HG02642 (cell line): ENCODE results near the gene NFE2L3.
"Not testable (repeated sequence)": the region's sequence is repeated elsewhere in the genome, so short reads cannot be mapped to it uniquely, and the experiment has no call there.

Source experiments
- ATAC-seq: cut with Tn5 transposase; IDR thresholded peaks from one replicate; pipeline ENCODE4 v1.9.1; 2021; ENCODE audit warnings: mild to moderate bottlenecking; ENCODE audit not compliant: unreplicated experiment, poor library complexity

The NFE2L3 gene

DNA sequence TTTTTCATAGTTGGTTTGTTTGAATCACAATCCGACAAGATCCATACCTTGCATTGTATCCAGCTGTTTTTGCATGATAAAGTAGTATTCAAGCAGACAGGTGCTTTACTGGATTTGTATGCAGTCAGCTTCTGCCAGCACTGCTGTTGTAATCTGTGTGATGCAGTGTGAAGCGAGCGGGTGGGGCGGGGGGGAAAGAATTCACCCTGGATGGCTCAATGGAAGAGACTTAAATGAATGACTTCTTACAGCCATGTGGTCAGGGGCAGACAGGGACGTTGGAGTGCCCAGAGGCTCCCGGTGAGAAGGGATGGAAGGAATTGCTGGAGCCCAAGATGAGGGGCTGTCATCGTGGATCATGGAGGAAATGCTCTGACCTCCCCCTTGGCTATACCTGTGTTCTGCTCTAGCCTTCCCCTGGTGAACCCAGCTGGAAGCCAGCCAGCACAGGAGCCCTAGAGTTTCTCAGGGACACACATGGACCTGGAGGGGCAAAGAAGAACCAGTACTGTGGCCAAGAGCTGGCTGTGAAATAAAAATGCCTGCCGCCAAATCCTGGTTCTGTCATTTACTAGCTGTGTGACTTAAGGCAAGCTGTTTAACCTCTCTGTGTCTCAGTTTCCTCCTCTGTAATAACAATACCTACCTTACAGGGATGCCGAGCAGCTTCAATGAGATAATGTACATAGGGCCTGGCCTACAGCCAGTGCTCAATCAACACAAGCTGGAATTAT lies 14.1 kb downstream of the NFE2L3 start:
- ATAC-seq = no peak

DNA sequence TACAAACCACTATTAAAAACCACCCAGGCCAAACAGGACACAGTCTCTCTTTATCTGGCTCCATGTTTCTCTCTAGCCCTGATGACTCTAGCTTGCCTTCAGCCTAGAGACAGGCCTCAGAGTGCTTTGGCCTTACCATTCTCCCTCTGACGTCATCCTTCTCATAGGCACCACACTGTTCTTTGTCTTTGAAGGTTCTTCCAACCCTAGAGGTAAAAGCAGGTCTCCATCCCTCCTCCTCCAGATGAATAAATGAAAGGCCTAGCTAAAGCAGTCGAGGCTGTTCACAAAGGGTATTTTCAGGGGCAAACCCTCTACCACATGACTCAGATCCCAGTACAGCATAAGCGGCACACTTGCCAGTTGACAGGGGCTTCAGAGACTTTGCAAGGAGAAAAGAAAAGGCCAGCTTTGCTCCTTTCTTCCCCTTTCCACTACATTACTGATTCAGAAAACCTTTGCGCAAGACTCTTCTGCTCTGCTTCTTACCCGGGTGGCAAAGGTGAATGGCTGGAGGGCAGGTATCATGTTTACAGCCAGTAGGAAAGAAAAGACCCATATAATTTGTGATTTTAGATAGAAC lies 14.8 kb downstream of the NFE2L3 start:
- peak; percentile 42 for ATAC-seq

DNA sequence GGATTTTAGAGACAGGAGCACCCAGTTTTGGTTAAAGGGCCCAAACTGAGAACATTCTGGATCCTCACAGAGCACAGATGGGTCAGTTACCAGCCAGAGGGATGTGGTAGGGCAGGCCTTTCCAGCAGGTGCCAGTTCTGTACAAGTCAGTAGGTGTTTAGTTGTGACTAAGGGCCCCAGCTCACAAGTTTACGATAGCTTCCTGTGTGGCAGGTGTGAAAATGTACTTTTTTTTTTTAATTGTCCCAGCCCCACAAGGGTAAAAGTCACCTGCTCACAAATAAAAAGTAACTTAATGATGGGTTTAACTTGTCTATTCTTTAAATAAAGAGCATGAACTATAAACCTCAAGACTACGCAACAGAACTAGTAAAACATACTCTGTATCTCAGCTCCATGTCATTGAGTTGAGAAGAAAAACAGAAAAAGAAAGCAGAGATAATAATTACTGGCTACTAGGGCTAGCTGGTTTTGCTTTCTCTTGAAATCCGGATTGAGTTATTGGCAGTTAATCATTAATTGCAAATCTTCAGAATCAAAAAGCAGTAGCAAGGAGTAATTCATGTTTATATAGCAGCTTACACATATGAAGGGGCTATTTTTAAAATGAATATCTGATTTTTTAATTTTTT lies 15.4 kb downstream of the NFE2L3 start:
- ATAC-seq = peak; percentile 79

DNA sequence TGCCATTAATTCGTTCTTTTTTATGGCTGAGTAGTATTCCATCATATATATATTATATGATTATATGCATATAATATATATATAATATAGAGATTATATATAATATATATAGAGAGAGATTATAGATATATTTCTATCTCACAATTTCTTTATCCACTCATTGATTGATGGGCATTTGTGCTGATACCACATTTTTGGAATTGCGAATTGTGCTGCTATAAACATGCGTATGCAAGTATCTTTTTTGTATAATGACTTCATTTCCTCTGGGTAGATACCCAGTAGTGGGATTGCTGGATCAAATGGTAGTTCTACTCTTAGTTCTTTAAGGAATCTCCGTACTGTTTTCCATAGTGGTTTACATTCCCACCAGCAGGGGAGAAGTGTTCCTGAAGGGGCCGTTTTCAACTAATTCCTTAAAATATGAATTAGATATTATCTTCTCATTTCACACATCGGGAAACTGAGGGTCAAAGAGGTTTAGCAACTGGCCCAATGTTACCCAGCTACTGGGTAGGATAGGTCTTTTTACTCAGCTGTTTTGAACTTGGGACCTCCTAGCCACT lies 16.5 kb downstream of the NFE2L3 start:
- ATAC-seq = no peak

DNA sequence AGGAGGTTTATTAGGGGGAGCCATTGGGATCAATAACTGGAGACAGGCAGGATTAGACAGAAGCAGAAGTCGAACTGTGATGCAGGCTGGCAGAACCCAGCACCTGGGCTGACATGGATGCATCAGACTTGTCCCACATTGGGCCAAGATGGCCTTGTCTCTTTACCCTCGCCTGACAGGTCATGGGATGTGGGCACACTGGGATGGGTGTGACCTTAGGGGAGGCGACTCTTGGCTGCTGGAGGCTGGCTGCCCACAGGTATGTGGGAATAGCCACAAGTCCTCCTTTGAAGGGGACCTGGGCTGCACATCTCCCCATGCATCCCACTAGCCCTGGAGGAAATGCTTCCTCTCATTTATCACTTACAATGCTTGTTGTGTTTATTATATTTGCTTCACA lies 17.3 kb downstream of the NFE2L3 start:
- ATAC-seq = no peak

DNA sequence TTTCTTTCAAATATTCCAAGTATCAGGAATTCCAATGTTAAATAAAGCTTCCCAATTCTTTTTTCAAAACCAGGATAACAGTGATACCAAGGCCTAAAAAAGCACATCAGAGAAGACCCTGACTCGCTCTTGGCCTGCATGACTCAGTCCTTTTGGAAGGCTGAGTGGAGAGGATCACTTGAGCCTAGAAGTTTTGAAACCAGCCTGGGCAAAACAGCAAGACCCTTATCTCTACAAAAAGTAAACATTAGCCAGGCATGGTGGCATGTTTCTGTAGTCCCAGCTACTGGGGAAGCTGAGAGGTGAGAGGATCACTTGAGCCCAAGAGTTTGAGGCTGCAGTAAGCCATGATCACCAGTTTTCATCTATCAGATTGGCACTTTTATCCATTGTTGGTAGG lies 18.7 kb downstream of the NFE2L3 start:
- no peak for ATAC-seq

DNA sequence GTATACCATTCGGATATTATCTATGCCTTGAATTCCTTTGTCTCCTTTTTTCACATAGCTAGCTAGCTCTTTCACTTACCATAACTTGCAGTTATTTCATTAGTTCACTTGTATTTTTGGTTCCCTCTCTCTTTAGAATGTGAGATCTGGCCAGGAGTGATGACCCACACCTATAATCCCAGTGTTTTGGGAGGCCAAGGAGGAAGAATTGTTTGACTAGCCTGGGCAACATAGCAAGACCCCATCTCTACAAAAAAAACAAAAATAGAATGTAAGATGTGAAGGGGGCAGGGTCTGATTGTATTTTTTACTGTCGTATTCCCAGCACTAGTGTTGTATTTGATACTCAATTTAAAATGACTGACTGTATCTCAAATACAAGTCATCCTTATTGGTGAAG lies 19.6 kb downstream of the NFE2L3 start:
- no peak for ATAC-seq

DNA sequence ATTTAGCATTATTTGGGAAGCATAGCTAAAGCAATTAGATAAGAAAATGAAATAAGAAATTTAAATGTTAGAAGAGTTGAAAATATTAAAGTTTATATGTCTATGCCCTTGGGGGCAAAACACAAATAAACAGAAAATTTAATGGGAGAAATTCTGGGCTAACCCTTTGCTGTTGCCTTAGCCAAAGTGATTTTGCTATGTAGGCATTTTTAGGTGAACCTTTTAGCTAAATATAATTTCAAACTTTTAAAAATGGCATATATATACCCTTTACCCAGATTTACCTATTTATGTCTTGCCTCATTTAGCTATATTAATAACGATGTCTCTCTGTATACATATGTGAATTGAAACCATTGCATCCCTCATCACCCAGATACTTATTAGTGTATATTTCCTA lies 20.1 kb downstream of the NFE2L3 start:
- ATAC-seq = no peak

DNA sequence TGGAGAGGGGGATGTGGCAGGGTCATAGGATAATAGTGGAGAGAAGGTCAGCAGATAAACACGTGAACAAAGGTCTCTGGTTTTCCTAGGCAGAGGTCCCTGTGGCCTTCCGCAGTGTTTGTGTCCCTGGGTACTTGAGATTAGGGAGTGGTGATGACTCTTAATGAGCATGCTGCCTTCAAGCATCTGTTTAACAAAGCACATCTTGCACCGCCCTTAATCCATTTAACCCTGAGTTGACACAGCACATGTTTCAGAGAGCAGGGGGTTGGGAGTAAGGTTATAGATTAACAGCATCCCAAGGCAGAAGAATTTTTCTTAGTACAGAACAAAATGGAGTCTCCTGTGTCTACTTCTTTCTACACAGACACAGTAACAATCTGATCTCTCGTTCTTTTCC lies 23.9 kb downstream of the NFE2L3 start:
- not testable (repeated sequence) for ATAC-seq

DNA sequence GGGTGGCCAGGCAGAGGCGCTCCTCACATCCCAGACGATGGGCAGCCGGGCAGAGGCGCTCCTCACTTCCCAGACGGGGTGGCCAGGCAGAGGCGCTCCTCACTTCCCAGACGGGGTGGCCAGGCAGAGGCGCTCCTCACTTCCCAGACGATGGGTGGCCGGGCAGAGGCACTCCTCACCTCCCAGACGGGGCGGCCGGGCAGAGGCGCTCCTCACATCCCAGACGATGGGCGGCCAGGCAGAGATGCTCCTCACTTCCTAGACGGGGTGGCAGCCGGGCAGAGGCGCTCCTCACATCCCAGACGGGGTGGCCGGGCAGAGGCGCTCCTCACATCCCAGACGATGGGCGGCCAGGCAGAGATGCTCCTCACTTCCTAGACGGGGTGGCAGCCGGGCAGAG lies 24.7 kb downstream of the NFE2L3 start:
- not testable (repeated sequence) for ATAC-seq

DNA sequence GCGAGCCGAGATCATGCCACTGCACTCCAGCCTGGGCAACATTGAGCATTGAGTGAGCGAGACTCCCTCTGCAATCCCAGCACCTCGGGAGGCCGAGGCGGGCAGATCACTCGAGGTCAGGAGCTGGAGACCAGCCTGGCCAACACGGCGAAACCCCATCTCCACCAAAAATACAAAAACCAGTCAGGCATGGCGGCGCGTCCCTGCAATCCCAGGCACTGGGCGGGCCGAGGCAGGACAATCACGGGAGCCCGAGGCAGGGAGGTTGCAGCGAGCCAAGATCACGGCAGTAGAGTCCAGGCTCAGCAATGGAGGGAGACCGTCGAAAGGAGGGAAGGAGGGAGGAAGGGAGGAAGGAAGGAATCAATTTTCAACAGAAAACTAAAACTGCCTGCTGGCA lies 25.3 kb downstream of the NFE2L3 start:
- ATAC-seq = not testable (repeated sequence)

DNA sequence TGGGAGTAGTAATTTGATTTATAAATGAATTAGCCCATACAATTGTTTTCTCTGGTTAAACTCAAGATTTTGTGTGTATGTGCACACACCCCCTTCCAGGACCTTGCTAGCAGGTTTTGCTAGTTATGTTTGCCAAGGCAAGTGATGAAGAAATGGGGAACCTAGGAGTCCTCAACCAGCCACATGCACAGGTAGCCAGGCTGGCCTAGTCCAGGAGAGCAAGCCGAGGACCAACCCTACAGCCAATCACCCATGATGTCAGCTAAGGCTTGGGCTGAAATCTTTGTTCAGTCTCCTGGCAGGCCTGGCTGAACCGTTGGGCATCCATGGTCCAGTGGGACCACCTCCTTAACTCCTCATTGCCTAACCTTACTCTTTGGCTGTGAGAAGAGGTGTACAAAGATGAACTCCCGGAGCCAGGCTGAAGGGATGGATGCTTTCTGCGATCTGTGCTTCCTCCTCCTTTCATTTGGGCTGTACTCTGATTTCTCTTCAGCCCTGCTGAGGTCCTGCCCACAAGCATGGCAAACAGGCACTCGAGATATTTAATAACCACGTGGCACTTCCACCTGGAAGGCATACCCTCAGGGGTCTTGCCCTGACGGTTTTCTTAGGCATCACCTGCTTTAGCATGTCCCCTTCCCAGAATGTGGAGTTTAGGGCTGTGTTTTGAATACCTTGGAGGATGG lies 26.4 kb downstream of the NFE2L3 start:
- ATAC-seq = no peak

DNA sequence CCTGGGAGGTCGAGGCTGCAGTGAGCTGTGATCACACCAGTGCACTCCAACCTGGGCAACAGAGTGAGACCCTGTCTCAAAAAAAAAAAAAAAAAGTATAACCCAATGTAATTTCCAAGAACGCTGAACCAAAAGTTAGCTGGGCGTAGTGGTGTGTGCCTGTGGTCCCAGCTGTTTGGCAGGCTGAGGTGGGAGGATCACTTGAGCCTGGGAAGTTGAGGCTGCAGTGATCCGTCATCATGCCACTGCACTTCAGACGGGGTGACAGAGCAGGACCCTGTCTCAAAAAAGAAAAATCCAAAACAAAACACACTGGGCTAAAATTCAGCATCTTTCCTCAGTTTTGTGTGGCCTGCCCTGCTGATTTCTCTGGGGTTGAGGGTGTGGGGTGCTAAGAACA lies 27.4 kb downstream of the NFE2L3 start:
- ATAC-seq = no peak

DNA sequence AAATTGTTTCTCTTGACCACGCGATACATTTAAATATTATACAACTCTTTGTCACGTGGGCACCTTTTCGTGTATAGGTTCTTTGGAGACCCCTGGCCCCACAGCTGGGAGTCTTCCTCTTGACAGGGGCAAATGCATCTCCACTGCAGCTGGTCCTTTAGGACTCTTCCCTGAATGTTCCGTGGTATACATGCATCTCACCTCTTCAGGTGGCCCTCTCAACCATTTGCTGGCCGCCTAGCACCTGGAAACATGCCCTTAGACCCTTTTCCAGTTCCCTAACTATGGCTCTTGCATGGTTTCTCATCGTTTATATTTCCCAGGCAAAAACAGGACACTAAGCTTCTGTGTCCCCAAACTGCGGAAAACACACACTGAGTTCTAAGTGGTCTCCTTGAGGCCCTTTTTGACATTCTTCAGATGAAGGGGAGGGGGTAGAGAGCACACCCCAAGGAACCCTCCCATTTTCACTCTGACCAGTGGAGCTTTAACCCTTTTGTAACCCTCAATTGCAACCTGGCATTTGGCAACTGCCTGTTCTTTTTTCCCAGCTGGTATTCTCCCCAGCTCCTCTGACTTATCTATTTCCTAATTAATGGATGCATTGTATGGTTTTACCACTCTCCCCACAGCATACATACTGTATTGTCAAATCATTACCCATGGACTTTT lies 28.0 kb downstream of the NFE2L3 start:
- no peak for ATAC-seq

DNA sequence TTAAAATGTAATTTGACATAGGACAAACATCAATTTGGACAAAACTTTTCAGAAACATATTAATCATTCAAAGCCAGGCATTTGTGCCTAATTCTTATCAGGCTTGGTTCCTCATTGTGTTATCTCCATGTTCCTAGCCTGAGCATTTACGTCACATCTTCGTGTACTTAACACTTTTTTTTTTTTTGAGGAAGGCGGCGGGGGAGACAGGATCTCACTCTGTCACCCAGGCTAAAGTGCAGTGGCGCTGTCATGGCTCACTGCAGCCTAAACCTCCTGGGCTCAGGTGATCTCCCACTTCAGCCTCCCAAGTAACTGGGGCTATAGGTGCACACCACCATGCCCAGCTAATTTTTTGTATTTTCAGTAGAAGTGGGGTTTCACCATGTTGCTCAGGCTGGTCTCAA lies 28.8 kb downstream of the NFE2L3 start:
- no peak for ATAC-seq

DNA sequence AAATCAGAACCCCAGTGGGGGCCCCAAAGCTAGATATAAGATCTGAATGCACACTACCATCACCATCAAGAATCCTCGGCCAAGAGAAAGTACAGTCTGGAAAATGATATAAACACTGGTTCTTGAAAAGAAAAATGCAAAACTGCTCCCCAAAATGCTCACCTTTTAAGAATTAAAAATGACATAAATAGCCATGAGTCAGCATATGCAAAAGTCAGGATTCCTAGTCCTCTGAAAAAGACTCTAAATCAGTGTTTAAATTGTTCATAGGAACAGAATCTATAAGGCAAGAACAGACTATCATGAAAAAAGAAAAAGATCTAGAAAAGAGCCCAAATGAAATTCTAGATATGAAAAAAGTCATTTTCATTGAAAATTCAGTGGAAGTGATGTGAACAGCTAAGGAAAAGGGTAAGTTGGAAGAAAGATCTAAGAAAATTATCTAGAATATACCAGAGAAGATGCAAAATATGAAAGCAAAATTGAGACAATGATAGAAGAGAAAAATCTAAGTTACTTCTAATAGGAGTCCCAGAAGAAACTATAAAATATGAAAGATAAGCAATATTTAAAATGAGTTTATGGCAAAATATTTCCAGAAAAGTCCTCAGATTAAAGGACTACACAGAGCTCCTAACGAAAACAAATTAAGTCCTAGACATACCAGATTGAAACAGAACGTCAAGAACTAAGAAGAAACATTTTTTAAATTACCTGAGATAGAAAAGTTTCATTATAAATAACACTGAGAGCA lies 29.7 kb downstream of the NFE2L3 start:
- no peak for ATAC-seq

DNA sequence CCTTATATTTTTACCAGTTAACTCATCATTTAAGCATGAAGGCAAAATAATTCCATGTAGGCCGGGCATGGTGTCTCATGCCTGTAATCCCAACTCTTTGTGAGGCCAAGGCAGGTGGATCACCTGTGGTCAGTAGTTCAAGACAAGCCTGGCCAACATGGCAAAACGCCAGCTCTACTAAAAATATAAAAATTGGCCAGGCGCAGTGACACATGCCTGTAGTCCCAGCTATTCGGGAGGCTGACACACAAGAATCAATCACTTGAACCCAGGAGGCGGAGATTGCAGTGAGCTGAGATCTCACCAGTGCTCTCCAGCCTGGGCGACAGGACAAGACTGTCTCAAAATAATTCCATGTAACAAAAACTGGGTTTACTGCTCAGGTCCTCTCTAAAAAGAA lies 30.3 kb downstream of the NFE2L3 start:
- ATAC-seq = no peak

DNA sequence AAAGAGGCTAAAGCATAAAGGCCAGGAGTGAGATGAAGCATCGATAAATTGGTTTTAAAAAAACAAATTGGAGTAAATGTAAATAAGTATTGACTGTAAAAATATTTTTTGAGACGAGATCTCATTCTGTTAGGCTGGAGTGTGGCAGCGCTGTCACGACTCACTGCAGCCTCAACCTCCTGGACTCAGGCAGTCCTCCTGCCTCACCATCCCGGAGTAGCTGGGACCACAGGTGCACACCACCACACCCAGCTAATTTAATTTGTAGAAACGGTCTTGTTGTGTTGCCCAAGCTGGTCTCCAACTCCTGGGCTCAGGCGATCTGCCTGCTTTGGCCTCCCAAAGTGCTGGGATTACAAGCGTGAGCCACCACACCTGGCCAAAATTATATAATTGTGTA lies 30.7 kb downstream of the NFE2L3 start:
- ATAC-seq = no peak

DNA sequence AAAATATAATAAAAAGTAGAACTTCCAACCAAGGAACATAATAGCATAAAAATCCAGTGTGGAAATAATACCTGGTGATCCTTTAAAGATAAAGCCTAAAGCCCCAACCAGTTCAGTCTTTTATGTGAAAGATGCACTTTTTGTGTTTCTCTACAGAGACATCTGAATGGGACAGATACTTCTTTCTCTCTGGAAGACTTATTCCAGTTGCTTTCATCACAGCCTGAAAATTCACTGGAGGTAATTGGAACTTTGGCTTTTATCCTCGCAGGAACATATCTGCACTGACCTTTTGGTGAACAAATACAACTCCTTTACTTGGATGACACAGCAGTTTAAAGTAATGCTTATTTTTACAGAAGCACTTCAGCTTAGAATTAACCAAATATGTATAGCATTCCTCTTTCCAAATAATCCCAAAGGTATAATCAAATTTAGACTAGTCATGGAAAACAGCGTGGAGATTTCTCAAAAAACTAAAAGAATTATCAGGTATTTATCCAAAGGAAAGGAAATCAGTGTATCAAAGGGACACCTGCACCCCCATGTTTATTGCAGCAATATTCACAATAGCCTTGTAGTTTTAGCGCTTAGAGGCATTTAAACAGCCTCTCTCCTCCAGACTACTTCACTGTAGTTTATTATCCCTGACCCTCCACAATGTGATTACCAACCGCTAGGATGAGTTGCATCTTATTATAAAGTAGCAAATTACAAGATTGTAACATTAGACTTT lies 31.7 kb downstream of the NFE2L3 start:
- ATAC-seq = no peak
